ENCODE results near the gene MSH3. TPM values are rescaled to one million over a fixed set of nuclear protein-coding genes. Genes with fewer than 3 reads are reported as not detected.

Gene MSH3
- total RNA-seq, 2 donors from 2014 or later: 6.8 to 9.9 TPM

DNA sequence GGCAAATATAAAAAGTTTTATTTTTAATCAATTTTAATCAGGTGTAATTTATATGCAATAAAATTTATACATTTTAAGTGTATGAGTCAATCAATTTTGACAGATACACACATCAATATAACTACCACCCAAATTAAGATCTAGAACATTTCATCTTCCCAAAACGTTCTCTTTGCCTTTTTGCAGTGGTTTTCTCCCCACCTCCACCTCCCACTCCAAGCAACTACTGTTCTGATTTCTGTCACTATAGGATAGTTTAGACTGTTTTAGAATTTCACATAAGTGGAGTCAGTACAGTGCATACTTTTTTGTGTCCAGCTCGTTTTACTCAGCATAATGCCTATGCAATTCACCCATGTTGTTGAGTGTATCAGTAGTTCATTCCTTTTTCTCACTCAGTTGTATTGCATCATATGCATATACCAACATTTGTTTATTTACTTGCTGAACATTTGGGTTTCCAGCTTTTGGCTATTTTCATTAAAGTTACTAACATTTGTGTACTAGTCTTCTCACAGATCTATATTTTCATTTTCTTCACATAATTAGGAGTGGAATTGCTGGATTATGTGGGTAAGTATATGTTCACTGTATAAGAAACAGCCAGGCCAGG is 52.5 kb downstream of the MSH3 start:
- Histone ChIP-seq H3K4me3 (no peak overlapping the region), H3K27me3 (no peaks in the 10 kb centered on the region), H3K4me1 (no peaks in the 10 kb centered on the region), H3K9me3 (no peaks in the 10 kb centered on the region), H3K36me3 (no peaks in the 10 kb centered on the region), H3K27ac (no peak overlapping the region)
- TF ChIP-seq, protein P1, sequence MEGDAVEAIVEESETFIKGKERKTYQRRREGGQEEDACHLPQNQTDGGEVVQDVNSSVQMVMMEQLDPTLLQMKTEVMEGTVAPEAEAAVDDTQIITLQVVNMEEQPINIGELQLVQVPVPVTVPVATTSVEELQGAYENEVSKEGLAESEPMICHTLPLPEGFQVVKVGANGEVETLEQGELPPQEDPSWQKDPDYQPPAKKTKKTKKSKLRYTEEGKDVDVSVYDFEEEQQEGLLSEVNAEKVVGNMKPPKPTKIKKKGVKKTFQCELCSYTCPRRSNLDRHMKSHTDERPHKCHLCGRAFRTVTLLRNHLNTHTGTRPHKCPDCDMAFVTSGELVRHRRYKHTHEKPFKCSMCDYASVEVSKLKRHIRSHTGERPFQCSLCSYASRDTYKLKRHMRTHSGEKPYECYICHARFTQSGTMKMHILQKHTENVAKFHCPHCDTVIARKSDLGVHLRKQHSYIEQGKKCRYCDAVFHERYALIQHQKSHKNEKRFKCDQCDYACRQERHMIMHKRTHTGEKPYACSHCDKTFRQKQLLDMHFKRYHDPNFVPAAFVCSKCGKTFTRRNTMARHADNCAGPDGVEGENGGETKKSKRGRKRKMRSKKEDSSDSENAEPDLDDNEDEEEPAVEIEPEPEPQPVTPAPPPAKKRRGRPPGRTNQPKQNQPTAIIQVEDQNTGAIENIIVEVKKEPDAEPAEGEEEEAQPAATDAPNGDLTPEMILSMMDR (IDR thresholded peaks at IDR 0.05): no peak
- DNase-seq (ENCODE audit: low spot score): no peak

DNA sequence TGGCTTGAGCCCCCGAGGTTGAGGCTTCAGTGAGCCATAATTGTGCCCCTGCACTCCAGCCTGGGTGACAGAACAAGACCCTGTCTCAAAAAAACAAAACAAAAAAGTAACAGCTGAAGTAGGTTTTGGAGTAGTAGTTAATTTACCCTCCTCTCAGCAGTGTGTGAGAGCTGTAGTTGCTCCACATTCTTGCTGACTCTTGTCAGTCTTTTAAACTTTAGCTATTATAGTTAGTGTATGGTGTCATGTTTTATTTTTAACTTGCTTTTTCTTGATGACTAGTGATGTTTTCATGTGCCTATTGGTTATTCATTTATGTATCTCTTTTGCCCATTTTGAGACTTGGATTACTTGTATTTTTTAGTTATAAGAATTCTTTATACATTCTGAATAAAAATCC is 53.2 kb downstream of the MSH3 start:
- DNase-seq (ENCODE audit: low spot score): no peak
- Histone ChIP-seq H3K27ac (no peak overlapping the region), H3K27me3 (no peaks in the 10 kb centered on the region), H3K9me3 (no peaks in the 10 kb centered on the region), H3K4me3 (no peak overlapping the region), H3K4me1 (no peaks in the 10 kb centered on the region), H3K36me3 (no peaks in the 10 kb centered on the region)
- TF ChIP-seq, protein P1 (IDR thresholded peaks at IDR 0.05): no peak

DNA sequence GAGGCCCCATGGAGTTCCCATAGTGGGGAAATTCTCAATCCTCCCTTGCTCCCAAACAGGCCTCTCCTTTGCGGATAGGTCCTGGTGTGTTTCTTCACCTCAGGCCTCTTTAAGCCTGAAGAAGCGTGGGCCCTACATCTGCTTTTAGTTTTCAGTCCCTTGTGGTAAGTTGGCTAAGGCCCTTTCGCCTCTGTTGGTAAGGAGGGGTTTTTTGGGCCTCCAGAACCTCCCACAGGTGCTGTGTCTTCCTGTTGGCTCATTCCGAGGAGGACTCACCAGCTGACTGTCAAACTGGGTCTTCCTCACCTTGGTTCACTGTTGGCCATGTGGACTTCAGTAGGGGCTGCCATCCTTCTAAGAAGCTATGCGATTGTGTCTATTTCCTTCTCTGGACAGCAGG is 56.8 kb downstream of the MSH3 start:
- Histone ChIP-seq H3K4me1 (no peaks in the 10 kb centered on the region), H3K4me3 (no peak overlapping the region), H3K27me3 (no peaks in the 10 kb centered on the region), H3K9me3 (no peaks in the 10 kb centered on the region), H3K36me3 (no peaks in the 10 kb centered on the region), H3K27ac (no peak overlapping the region)
- TF ChIP-seq, protein P1 (IDR thresholded peaks at IDR 0.05): no peak
- DNase-seq (ENCODE audit: low spot score): no peak

DNA sequence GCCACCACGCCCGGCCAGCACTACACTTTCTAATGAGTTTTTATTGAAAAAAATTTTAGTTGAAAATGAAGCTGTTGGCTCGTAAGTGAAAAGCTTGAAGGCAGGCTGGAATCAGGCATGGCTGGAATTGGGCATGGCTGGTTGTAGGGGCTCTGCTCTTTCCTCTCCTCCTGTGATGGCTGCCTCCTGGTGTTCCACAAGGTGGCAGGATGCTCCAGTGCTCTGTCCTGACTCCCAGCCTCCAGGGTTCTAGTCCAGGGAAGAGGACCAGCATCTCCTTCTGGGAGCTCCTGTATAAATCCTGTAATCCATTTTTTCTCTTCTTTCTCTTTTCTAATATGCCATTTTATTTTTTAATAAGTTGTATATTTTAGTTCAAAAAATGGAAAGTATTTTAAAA is 57.5 kb downstream of the MSH3 start:
- Histone ChIP-seq H3K36me3 (no peaks in the 10 kb centered on the region), H3K4me3 (no peak overlapping the region), H3K9me3 (no peaks in the 10 kb centered on the region), H3K27me3 (no peaks in the 10 kb centered on the region), H3K27ac (no peak overlapping the region), H3K4me1 (no peaks in the 10 kb centered on the region)
- TF ChIP-seq, protein P1 (IDR thresholded peaks at IDR 0.05): peak in 1 of 2 donors; percentile 31
- no peak for DNase-seq (ENCODE audit: low spot score)

DNA sequence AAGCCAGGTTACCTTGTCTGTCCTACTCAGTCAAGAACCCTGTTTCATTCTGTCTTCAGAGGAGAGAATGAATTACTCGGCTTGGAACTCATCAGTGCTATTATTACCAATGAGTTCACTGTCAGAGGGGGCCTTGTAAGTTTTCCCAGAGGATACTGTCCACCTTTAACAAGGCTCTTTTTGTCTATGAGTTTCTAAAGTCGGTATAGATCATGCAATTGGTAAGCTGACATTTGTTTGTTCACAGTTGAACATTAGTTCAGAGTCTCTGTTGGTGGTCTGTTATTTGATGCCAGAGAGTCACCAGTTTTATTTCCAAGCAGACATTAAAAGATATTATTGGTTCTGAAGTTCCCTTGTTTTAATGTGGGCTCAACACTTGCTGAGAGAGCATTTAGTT is 58.5 kb downstream of the MSH3 start:
- Histone ChIP-seq H3K9me3 (no peaks in the 10 kb centered on the region), H3K27ac (no peak overlapping the region), H3K36me3 (no peaks in the 10 kb centered on the region), H3K4me1 (no peaks in the 10 kb centered on the region), H3K27me3 (no peaks in the 10 kb centered on the region), H3K4me3 (no peak overlapping the region)
- DNase-seq (ENCODE audit: low spot score): no peak
- TF ChIP-seq, protein P1 (IDR thresholded peaks at IDR 0.05): no peak

DNA sequence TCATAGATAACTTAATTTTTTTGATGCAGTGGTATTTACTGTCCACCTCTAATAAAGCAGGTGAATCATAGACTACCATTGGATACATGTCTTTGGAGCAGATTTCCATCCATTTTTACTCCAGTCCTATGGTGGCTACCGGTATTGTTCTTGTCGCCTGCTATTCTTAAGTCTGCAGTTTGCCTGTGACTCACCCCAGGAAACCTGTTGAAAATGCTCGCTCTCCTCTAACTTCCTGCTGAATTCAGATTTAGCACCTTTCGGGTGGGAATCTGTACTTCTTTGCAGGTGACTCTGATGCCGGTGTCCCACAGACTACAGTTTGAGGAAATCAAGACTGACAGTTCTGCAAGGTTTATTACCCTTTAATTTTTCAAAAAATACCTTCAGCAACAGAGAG is 59.2 kb downstream of the MSH3 start:
- no peak for DNase-seq (ENCODE audit: low spot score)
- Histone ChIP-seq H3K4me3 (no peak overlapping the region), H3K36me3 (no peaks in the 10 kb centered on the region), H3K27me3 (no peaks in the 10 kb centered on the region), H3K9me3 (no peaks in the 10 kb centered on the region), H3K4me1 (no peaks in the 10 kb centered on the region), H3K27ac (no peak overlapping the region)
- TF ChIP-seq, protein P1 (IDR thresholded peaks at IDR 0.05): no peak

Measured in right atrium auricular region (tissue), 2 donors.